Keratinocyte (primary cell): Measurements from ENCODE around the gene SERPINA4. TPM values are rescaled to one million over a fixed set of nuclear protein-coding genes. Genes with fewer than 3 reads are reported as not detected.

ENCODE experiments used
- DNase-seq: peaks from one replicate; pipeline ENCODE4 v3.0.0-alpha.2; 2011; ENCODE audit warnings: low read depth, missing footprints, low spot score
- FAIRE-seq: peaks from 2 replicates; lab custom pipeline; 2011; peaks lifted over from hg19 to GRCh38; lab: Jason Lieb, UNC
- H2AFZ ChIP-seq: 2 replicates; pipeline ENCODE4 v1.6.0; 2012; ENCODE audit warnings: low read length, control low read depth, inconsistent platforms; ENCODE audit not compliant: control insufficient read depth
- H3K27ac ChIP-seq: 2 replicates; pipeline ENCODE4 v1.5.1; 2011; ENCODE audit warnings: low read length; ENCODE audit not compliant: control insufficient read depth, insufficient read depth
- H3K27me3 ChIP-seq: 3 replicates; pipeline ENCODE4 v1.6.0; 2011; ENCODE audit warnings: low read length; ENCODE audit not compliant: control insufficient read depth, insufficient read depth; ENCODE audit errors: extremely low read depth
- H3K36me3 ChIP-seq, 2 experiments: 2 replicates in 1 of 2; 3 replicates in 1 of 2; pipeline ENCODE4 v1.5.1; 2011; ENCODE audit warnings: low read length in 2 of 2, mild to moderate bottlenecking in 1 of 2; ENCODE audit not compliant: control insufficient read depth in 2 of 2, insufficient read depth in 2 of 2; ENCODE audit errors: extremely low read depth in 1 of 2
- H3K4me1 ChIP-seq: 3 replicates; pipeline ENCODE4 v1.5.1; 2011; ENCODE audit warnings: low read length; ENCODE audit not compliant: control insufficient read depth, insufficient read depth; ENCODE audit errors: extremely low read depth
- H3K4me2 ChIP-seq: 3 replicates; pipeline ENCODE4 v1.6.0; 2011; ENCODE audit warnings: low read depth, low read length; ENCODE audit not compliant: control insufficient read depth, insufficient read depth; ENCODE audit errors: extremely low read depth
- H3K4me3 ChIP-seq, 3 experiments: fragments of 200-600 bp in 1 of 3; sonication (generic) in 1 of 3; 2 replicates in 2 of 3; 3 replicates in 1 of 3; pipeline ENCODE4 v1.5.1; 2011 to 2016; ENCODE audit warnings: low read length in 3 of 3, mild to moderate bottlenecking in 3 of 3, control low read depth in 2 of 3, inconsistent platforms in 1 of 3, low read depth in 1 of 3, mixed read lengths in 1 of 3, mixed run types in 1 of 3, moderate library complexity in 1 of 3; ENCODE audit not compliant: control insufficient read depth in 2 of 3, insufficient read depth in 2 of 3; ENCODE audit errors: extremely low read depth in 1 of 3
- H3K79me2 ChIP-seq: 2 replicates; pipeline ENCODE4 v1.6.0; 2012; ENCODE audit warnings: low read length; ENCODE audit not compliant: control insufficient read depth, insufficient read depth
- H3K9ac ChIP-seq: 3 replicates; pipeline ENCODE4 v1.6.0; 2011; ENCODE audit warnings: low read length; ENCODE audit not compliant: control insufficient read depth, insufficient read depth; ENCODE audit errors: extremely low read depth
- H3K9me1 ChIP-seq: 3 replicates; pipeline ENCODE4 v1.6.0; 2011; ENCODE audit warnings: low read length; ENCODE audit not compliant: control insufficient read depth, insufficient read depth; ENCODE audit errors: extremely low read depth
- H3K9me3 ChIP-seq: 2 replicates; pipeline ENCODE4 v1.5.1; 2012; ENCODE audit warnings: low read depth, low read length; ENCODE audit not compliant: control insufficient read depth
- H4K20me1 ChIP-seq: 3 replicates; pipeline ENCODE4 v1.6.0; 2011; ENCODE audit warnings: low read length; ENCODE audit not compliant: control insufficient read depth, insufficient read depth; ENCODE audit errors: extremely low read depth
- EZH2 ChIP-seq: IDR thresholded peaks from one replicate; pipeline ENCODE4 v1.6.1; 2012; ENCODE audit warnings: inconsistent platforms, mild to moderate bottlenecking, low read length, moderate library complexity
- dilution Hi-C: fragments of 300-500 bp; cut with MboI; formaldehyde crosslinking; loops from one replicate; pipeline ENCODE4 v1.7.0; 2020; ENCODE audit warnings: low sequenced_read_pairs; ENCODE audit not compliant: extremely low pct_ligation_motif_present
- polyA plus RNA-seq, 5 experiments: library from polyadenylated mRNA; depleted of rRNA in 3 of 5; stranded (reverse) in 3 of 5; stranded (forward) in 1 of 5; unstranded in 1 of 5; fragments of >200 nt; gene quantifications; 1 replicate in 1 of 5; 2 replicates in 3 of 5; 3 replicates in 1 of 5; pipeline versions ENCODE4 v1.2.1 to v1.2.3, GENCODE V29; 2011 to 2012; ENCODE audit warnings: missing spikeins in 2 of 5, low read depth in 1 of 5, low replicate concordance in 1 of 5
- TF ChIP-seq, protein P1 (sequence below), 3 experiments: IDR thresholded peaks in 1 of 3; conservative IDR thresholded peaks in 1 of 3; optimal IDR thresholded peaks in 1 of 3; 2 replicates in 2 of 3; 3 replicates in 1 of 3; pipeline versions ENCODE3 to v1.5.1; 2011; ENCODE audit warnings: low read length in 3 of 3, mild to moderate bottlenecking in 3 of 3, moderate library complexity in 2 of 3, control low read depth in 1 of 3, inconsistent platforms in 1 of 3; ENCODE audit not compliant: insufficient read depth in 2 of 3; ENCODE audit errors: extremely low read depth in 1 of 3

Gene SERPINA4
- polyA plus RNA-seq, 1 donor (not counting 4 experiments of a cell fraction or from before 2014, with no cell fraction given), result not detected

DNA sequence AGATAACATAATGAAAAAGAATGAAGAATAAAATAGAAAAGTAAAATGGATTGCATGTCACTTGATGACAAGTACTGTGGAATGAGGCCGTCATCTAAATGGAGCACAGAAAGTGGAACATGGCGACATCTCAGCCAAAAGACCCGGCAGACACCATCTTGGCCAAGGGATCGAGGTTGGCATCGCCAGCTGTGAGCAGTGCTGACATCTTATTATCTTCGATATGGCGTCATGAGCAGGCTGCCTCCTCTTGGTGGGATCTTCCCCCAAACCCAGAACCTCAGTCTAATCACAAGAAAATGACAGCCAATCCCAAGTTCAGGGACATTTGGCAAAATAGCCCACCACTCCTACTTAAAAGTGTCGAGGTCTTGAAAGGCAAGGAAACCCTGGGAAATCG, 35.1 kb downstream of the SERPINA4 start:
- H3K9me3 ChIP-seq, result no peaks in the 10 kb centered on the region
- TF ChIP-seq, protein P1, sequence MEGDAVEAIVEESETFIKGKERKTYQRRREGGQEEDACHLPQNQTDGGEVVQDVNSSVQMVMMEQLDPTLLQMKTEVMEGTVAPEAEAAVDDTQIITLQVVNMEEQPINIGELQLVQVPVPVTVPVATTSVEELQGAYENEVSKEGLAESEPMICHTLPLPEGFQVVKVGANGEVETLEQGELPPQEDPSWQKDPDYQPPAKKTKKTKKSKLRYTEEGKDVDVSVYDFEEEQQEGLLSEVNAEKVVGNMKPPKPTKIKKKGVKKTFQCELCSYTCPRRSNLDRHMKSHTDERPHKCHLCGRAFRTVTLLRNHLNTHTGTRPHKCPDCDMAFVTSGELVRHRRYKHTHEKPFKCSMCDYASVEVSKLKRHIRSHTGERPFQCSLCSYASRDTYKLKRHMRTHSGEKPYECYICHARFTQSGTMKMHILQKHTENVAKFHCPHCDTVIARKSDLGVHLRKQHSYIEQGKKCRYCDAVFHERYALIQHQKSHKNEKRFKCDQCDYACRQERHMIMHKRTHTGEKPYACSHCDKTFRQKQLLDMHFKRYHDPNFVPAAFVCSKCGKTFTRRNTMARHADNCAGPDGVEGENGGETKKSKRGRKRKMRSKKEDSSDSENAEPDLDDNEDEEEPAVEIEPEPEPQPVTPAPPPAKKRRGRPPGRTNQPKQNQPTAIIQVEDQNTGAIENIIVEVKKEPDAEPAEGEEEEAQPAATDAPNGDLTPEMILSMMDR (optimal IDR thresholded peaks at IDR 0.05 in 1 of 3, IDR thresholded peaks at IDR 0.05 in 1 of 3, conservative IDR thresholded peaks at IDR 0.05 in 1 of 3; ENCODE audit: extremely low read depth in 1 of 3, insufficient read depth in 2 of 3, low read length in 3 of 3), result no peak
- TF ChIP-seq EZH2, result no peak
- no peaks in the 10 kb centered on the region for H3K79me2 ChIP-seq

DNA sequence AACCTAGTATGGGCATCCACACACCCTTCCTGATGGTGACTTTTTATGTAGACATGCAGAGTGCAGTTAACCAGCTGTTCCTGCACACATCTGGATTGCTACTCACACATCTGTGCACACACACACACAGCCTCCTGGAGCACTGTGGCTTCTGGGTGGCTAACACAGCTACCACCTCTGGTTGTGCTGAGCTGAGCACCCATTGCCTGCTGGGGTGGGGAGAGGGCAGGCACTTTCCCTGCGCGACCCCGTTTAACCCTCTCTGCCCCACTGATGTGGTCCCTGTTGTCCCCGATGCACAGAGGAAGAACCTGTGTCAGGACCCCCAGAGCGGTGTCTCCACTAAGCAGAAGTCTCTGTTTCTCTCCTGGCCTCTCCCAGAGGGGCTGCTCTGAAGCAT, 36.5 kb downstream of the SERPINA4 start:
- no peaks in the 10 kb centered on the region for H3K79me2 ChIP-seq
- no peak for FAIRE-seq
- no peak for DNase-seq
- peaks cover 35% of the 10 kb centered on the region for H3K4me1 ChIP-seq
- TF ChIP-seq, protein P1 (optimal IDR thresholded peaks at IDR 0.05 in 1 of 3, IDR thresholded peaks at IDR 0.05 in 1 of 3, conservative IDR thresholded peaks at IDR 0.05 in 1 of 3; ENCODE audit: extremely low read depth in 1 of 3, insufficient read depth in 2 of 3, low read length in 3 of 3), result no peak
- no peak for TF ChIP-seq EZH2
- no peaks in the 10 kb centered on the region for H3K27me3 ChIP-seq
- H3K9me3 ChIP-seq, result no peaks in the 10 kb centered on the region
- no peak overlapping the region for H3K9ac ChIP-seq
- no peak overlapping the region for H3K27ac ChIP-seq
- no peaks in the 10 kb centered on the region for H4K20me1 ChIP-seq
- H3K4me3 ChIP-seq, result no peak overlapping the region
- H2AFZ ChIP-seq, result no peak overlapping the region
- H3K36me3 ChIP-seq, result no peaks in the 10 kb centered on the region
- no peak overlapping the region for H3K4me2 ChIP-seq
- H3K9me1 ChIP-seq, result no peaks in the 10 kb centered on the region
- dilution Hi-C loops, result no loop called here

More for the DNA sequence above, 35.1 kb downstream of the SERPINA4 start:
- Histone ChIP-seq H3K4me3 (no peak overlapping the region), H3K9me1 (no peaks in the 10 kb centered on the region), H3K36me3 (no peaks in the 10 kb centered on the region), H3K4me1 (peaks cover 27% of the 10 kb centered on the region), H3K4me2 (no peak overlapping the region), H3K9ac (no peak overlapping the region), H2AFZ (no peak overlapping the region), H3K27ac (no peak overlapping the region), H3K27me3 (no peaks in the 10 kb centered on the region), H4K20me1 (no peaks in the 10 kb centered on the region)
- FAIRE-seq, result no peak
- no peak for DNase-seq
- dilution Hi-C loops, result no loop called here
